Measurements from ENCODE around the gene PIK3R1.

PIK3R1 gene

DNA sequence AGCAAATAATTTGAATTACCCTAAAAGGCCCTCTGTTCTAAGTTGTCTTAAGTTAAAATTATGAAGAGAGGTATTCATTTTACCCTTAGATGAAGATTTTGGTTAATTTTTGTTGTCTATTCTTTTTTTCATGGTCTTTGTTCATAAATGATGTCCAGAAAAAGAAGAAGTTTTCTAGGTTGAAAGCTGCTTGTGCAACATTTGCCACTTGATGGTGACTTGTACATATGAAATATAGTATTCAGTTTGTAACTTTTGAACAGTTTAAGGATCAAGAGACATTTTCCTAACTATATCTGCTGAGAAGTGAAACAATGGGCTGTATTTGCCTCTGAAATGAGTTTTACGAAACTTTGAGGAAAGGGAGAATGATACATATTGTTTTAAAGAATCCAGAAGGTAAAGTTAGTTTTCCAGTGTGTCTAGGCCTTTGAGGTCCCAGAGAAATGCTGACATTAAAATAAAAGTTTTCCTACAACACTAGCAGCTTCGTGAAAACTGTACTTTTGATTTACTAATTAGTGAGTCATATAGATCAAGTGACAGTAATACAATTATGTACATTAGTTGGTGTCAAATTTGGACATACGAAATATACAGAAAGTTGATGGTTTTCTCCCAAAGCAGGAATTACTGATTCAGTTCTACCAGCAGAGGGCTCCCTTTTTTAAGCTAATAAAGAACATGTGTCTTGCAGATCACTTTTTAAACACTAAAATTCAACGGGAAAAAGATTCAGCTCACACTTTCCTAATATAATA is 70.5 kb downstream of the PIK3R1 start:
- TF ChIP-seq, protein P1, sequence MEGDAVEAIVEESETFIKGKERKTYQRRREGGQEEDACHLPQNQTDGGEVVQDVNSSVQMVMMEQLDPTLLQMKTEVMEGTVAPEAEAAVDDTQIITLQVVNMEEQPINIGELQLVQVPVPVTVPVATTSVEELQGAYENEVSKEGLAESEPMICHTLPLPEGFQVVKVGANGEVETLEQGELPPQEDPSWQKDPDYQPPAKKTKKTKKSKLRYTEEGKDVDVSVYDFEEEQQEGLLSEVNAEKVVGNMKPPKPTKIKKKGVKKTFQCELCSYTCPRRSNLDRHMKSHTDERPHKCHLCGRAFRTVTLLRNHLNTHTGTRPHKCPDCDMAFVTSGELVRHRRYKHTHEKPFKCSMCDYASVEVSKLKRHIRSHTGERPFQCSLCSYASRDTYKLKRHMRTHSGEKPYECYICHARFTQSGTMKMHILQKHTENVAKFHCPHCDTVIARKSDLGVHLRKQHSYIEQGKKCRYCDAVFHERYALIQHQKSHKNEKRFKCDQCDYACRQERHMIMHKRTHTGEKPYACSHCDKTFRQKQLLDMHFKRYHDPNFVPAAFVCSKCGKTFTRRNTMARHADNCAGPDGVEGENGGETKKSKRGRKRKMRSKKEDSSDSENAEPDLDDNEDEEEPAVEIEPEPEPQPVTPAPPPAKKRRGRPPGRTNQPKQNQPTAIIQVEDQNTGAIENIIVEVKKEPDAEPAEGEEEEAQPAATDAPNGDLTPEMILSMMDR (conservative IDR thresholded peaks at IDR 0.05): peak; percentile 87
- peak overlapping the region; percentile 97; the same call in 1 of the 2 replicates for H3K27ac ChIP-seq

DNA sequence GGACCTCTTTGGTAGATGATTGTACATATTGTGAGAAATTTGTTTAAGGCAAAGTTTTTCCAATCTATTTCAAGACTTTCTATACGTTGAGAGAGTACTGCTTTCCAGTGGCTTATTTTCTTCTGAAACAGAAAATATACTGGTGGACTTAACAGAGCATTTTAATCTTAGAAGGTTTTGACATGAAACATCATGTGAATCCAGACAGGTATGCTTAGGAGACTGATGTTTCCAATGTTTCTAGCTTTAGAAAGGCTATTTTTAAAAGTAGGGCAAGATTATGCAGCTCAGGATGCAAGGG is 71.0 kb downstream of the PIK3R1 start:
- peak overlapping the region; percentile 97 for H3K27ac ChIP-seq
- TF ChIP-seq, protein P1 (conservative IDR thresholded peaks at IDR 0.05): peak; percentile 39

DNA sequence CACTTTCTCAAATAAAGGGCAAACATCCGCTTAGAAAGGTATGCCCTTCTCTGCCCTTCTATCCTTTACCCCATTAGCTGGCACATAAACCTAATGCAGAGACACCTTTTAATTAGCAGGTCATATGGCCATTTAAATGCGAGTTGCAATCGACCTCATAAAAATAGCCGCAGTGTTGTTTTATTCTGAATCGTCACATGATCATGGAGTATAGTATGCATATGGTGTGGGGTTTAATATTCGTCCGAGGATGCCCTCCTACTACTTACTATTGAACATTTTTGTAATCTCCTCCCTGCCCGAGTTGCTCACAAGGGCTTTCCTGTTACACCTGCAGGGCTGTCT is 72.0 kb downstream of the PIK3R1 start:
- peak overlapping the region; percentile 97 for H3K27ac ChIP-seq
- TF ChIP-seq, protein P1 (conservative IDR thresholded peaks at IDR 0.05): no peak

DNA sequence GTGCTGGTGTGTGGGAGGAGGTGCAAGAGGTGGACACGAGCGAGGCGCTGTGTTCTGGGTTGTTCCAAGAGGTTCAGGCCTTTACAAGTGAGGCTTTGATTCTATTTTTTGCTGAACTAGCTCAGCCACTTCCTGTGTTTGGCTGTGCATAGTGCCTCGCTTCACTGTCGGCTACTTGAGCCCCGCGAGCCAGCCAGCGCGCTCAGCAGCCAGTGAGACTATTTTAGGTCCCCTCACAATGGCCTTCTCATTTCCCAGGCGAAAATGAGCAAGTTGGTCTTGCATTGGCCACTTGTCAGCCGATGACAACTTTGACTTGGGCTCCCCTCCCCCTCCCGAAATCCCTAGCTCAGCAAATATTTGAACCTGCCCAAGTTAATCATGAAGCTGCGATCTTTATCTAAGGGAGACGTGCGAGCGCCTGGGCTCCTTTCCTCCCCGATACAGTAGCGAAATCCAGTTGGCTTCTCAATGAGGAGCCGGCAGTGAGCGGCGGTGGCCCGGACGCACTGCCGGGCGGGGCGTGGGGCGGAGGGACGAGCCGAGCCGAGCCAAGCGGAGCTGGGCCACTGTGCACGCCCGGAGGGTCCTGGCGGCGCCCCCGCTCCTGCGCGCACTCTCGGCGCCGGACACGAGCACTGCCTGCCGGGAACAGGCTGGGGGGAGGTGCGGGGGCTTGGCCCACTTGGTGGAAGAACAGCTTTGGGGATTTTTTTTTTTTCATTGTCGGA is 72.6 kb downstream of the PIK3R1 start:
- H3K27ac ChIP-seq: peak overlapping the region; percentile 97
- TF ChIP-seq, protein P1 (conservative IDR thresholded peaks at IDR 0.05): no peak

DNA sequence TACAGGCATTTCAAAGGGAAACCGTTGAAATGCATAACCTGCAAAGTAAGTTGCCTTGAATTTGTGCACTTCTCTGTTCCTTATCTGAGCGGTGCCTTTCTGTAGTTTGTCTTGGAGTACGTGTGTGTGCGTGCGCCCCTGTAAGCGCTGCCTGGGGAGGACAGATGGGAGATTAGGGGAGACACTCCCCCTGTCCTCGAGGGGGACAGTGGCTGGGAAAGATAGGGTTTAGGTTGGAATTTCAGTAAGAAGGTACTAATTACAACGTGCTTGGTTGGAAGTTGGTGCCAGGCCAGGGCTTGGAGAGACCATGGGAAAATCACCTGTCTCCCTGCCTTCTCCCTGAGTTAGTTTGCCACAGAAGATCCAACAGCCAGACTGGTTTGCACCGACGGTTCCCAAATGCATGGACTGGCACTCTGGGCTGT is 73.2 kb downstream of the PIK3R1 start:
- H3K27ac ChIP-seq: peak overlapping the region; percentile 97

DNA sequence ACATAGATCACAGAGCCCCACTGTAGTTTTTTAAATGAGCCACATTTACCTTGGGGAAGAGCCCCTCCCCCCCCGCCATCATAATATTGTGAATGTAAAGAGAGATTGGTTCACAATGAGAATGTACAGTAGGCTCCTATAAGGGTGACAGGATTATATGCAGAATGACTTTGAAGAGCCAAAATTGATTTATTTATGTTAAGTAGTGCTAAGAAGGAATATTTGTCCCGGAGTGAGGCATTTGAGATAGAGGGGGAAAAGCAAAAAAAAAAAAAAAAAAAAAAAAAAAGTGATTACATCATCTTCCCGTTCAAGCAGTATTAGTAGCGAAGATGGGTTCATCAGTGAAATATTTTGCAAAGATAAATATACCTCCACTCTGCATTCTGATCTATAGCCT is 73.9 kb downstream of the PIK3R1 start:
- peak overlapping the region; percentile 97 for H3K27ac ChIP-seq
- TF ChIP-seq, protein P1 (conservative IDR thresholded peaks at IDR 0.05): no peak

More for the DNA sequence above, 73.2 kb downstream of the PIK3R1 start:
- TF ChIP-seq, protein P1 (conservative IDR thresholded peaks at IDR 0.05): no peak

DNA sequence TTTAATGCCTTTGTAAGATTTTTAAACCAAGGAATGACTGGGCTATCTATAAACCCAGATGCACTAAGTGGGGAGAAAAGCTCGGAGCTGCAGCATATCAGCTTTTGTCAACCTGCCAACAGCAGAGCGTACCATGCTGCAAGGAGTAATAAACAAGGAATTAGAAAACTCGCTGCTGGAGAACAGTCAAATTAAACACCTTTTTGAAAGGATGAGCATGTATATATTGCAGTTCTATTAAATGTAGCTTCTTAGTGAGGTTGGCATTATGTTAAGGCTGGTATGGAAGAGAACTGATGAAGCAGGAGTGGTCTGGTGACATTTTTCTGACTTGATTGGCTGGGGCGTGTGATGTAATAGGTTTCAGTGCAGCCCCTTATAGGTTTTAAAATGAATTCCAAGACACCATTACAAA is 74.7 kb downstream of the PIK3R1 start:
- TF ChIP-seq, protein P1 (conservative IDR thresholded peaks at IDR 0.05): no peak
- H3K27ac ChIP-seq: peak overlapping the region; percentile 97

Data from VCaP (cell line).